Measurements from ENCODE around the gene OR5K1.

- TF ChIP-seq CTCF (IDR thresholded peaks at IDR 0.05) (no peak), EZH2phosphoT487 (IDR thresholded peaks at IDR 0.05) (no peak), EZH2 (IDR thresholded peaks at IDR 0.05) (no peak)
Observed at GRCh38 chr3:98453827-98454226, 9.2 kb upstream of the OR5K1 start.

Data from neural progenitor cell (in vitro differentiated cells).